Hepatocyte (in vitro differentiated cells): ENCODE data around the gene TNS3. TPM values are rescaled to one million over a fixed set of nuclear protein-coding genes. Genes with fewer than 3 reads are reported as not detected.

Experiments used
- DNase-seq: peaks from one replicate; pipeline ENCODE4 v3.0.0-alpha.2; 2016; ENCODE audit warnings: low spot score
- H2AFZ ChIP-seq: fragments of 200-600 bp; sonication (generic); 2 replicates; pipeline ENCODE4 v1.6.0; 2016; ENCODE audit warnings: antibody characterized with exemption, mild to moderate bottlenecking
- H3K27ac ChIP-seq: fragments of 200-600 bp; sonication (generic); 2 replicates; pipeline ENCODE4 v1.5.1; 2016; ENCODE audit warnings: mild to moderate bottlenecking
- H3K27me3 ChIP-seq: fragments of 200-600 bp; sonication (generic); 2 replicates; pipeline ENCODE4 v1.6.1; 2016
- H3K36me3 ChIP-seq: fragments of 200-600 bp; sonication (generic); replicated peaks from 2 replicates; pipeline ENCODE4 v1.5.1; 2016; ENCODE audit warnings: low read depth; ENCODE audit not compliant: insufficient read depth
- H3K4me1 ChIP-seq: fragments of 200-600 bp; sonication (generic); 2 replicates; pipeline ENCODE4 v1.5.1; 2016; ENCODE audit warnings: mild to moderate bottlenecking, moderate library complexity; ENCODE audit not compliant: insufficient read depth
- H3K4me2 ChIP-seq: fragments of 200-600 bp; sonication (generic); 2 replicates; pipeline ENCODE4 v1.6.0; 2016
- H3K4me3 ChIP-seq: fragments of 200-600 bp; sonication (generic); 2 replicates; pipeline ENCODE4 v1.5.1; 2016; ENCODE audit warnings: mild to moderate bottlenecking
- H3K79me2 ChIP-seq: fragments of 200-600 bp; sonication (generic); 2 replicates; pipeline ENCODE4 v1.6.0; 2017; ENCODE audit warnings: mild to moderate bottlenecking
- H3K9me2 ChIP-seq: fragments of 200-600 bp; sonication (generic); replicated peaks from 2 replicates; pipeline ENCODE4 v1.6.0; 2017; ENCODE audit warnings: mild to moderate bottlenecking; ENCODE audit not compliant: insufficient read depth
- H3K9me3 ChIP-seq: fragments of 200-600 bp; sonication (generic); 2 replicates; pipeline ENCODE4 v1.5.1; 2016; ENCODE audit warnings: low read depth, mild to moderate bottlenecking
- H4K20me1 ChIP-seq: fragments of 200-600 bp; sonication (generic); 2 replicates; pipeline ENCODE4 v1.6.0; 2016; ENCODE audit warnings: mild to moderate bottlenecking; ENCODE audit not compliant: insufficient read depth, poor library complexity, severe bottlenecking
- EZH2 ChIP-seq: fragments of 200-600 bp; sonication (generic); IDR thresholded peaks from 2 replicates; pipeline ENCODE4 v1.6.1; 2016; ENCODE audit warnings: antibody characterized with exemption, mild to moderate bottlenecking, borderline replicate concordance
- EZH2phosphoT487 ChIP-seq: fragments of 200-600 bp; sonication (generic); IDR thresholded peaks from one replicate; pipeline ENCODE4 v1.6.1; 2018; ENCODE audit warnings: antibody characterized with exemption, mild to moderate bottlenecking, low read depth, moderate library complexity; ENCODE audit not compliant: unreplicated experiment, severe bottlenecking
- WGBS: methylation state at CpG from one replicate; pipeline ENCODE4 v1.1.6; 2016; ENCODE audit warnings: low lambda C conversion rate; ENCODE audit errors: missing lambda C conversion rate; 5-methylcytosine and 5-hydroxymethylcytosine counted together
- polyA plus RNA-seq: library from polyadenylated mRNA; unstranded; fragments of >200 nt; fragmentation: Nextera tagmentation; extraction: Ambion mirVana; gene quantifications from 2 replicates; pipeline ENCODE4 v1.2.1, GENCODE V29; 2016
- total RNA-seq: library from RNA; depleted of rRNA; stranded (reverse); fragments of >200 nt; gene quantifications from 2 replicates; pipeline ENCODE4 v1.2.3, GENCODE V29; 2014
- TF ChIP-seq, protein P1 (sequence below): fragments of 200-600 bp; sonication (generic); IDR thresholded peaks from 2 replicates; pipeline ENCODE4 v1.5.1; 2016; ENCODE audit warnings: antibody characterized with exemption, mild to moderate bottlenecking; ENCODE audit not compliant: poor library complexity

TNS3 gene
- total and polyA plus RNA-seq, 2 experiments from 2014 or later: 30.0 to 73.3 TPM

DNA sequence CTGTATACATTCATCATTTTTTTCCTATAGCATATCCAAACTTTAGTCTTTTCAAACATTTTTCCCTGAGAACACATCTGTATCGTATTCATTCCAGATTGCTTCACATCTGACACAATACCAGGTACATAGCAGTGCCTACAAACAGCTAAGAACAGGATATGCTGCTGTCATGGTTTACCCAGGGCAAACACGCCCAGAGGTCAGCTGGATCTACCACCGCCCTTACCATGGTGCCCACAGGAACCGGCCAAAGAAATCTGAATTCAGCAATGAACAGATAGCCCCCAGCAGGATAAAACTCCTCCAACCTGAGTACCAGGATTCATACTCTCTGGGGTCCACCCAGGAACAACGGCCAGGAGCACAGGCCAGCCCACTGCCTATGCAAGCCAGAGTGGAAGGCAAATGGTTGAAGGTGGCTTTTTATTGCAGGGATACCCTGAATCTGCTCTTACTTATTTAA is 43.0 kb downstream of the TNS3 start:
- Histone ChIP-seq H3K9me2 (no peaks in the 10 kb centered on the region), H3K9me3 (no peaks in the 10 kb centered on the region), H3K27me3 (no peaks in the 10 kb centered on the region), H4K20me1 (no peaks in the 10 kb centered on the region), H3K79me2 (peaks cover 96% of the 10 kb centered on the region), H3K4me1 (peaks cover 73% of the 10 kb centered on the region), H3K4me3 (no peak overlapping the region), H3K27ac (peak overlapping the region; percentile 80), H3K4me2 (peak overlapping the region; percentile 91), H2AFZ (no peak overlapping the region), H3K36me3 (no peaks in the 10 kb centered on the region)
- 51% methylated on average over 5 of the region's 5 CpGs for WGBS
- no peak for DNase-seq
- no peak for TF ChIP-seq EZH2
- TF ChIP-seq EZH2phosphoT487: no peak
- TF ChIP-seq, protein P1, sequence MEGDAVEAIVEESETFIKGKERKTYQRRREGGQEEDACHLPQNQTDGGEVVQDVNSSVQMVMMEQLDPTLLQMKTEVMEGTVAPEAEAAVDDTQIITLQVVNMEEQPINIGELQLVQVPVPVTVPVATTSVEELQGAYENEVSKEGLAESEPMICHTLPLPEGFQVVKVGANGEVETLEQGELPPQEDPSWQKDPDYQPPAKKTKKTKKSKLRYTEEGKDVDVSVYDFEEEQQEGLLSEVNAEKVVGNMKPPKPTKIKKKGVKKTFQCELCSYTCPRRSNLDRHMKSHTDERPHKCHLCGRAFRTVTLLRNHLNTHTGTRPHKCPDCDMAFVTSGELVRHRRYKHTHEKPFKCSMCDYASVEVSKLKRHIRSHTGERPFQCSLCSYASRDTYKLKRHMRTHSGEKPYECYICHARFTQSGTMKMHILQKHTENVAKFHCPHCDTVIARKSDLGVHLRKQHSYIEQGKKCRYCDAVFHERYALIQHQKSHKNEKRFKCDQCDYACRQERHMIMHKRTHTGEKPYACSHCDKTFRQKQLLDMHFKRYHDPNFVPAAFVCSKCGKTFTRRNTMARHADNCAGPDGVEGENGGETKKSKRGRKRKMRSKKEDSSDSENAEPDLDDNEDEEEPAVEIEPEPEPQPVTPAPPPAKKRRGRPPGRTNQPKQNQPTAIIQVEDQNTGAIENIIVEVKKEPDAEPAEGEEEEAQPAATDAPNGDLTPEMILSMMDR: no peak

DNA sequence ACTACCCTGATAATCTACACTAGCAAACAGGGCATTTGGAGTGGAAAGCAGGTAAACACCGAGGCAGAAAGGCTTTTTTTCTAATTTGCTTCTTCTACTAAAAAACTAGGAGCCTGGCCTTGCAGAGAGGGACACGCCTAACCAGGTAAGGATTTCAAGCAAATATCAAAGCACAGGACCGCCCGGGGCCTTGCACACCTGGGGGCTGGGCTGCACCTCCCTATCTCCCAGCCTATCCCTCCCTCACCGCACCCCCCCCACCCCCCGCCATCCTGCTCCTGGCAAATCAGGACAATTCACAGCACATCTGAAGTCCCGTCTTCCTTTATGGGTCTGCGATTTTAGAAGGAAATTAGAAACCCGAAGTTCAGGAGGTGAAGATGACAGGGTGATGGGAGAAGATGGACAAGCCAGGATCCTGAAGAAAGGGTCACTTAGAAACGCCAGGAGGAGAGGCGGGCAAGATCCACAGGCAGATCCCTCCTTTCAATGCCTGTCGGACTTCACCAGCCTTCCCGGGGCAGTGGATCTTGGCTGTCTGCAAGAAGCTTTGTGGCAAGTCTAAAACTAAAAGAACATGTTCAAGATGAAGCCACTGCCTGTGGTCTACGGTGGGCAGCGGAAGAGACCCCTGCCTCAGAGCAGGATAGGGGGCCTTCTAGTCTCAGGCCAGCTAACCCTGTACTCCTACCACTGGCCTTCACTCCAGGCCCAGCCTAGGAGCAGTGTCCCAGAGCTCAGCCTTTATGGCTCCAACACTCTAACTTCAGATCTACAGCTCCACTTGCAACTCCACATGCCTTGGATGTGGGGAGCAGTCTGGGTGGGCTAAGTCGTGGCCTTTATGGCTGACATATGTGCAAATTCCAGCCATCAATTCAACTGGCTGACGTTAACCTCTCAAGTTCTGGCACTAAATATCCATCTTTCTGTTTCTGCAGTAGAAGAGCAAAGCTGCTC is 43.9 kb downstream of the TNS3 start:
- H3K4me2 ChIP-seq: peak overlapping the region; percentile 91
- H3K9me3 ChIP-seq: no peaks in the 10 kb centered on the region
- H3K36me3 ChIP-seq: no peaks in the 10 kb centered on the region
- DNase-seq: no peak
- TF ChIP-seq EZH2 (no peak), EZH2phosphoT487 (no peak)
- TF ChIP-seq, protein P1: no peak
- WGBS: 41% methylated on average over 17 of the region's 17 CpGs
- no peaks in the 10 kb centered on the region for H4K20me1 ChIP-seq
- peak overlapping the region; percentile 41 for H3K4me3 ChIP-seq
- no peak overlapping the region for H2AFZ ChIP-seq
- peak overlapping the region; percentile 80 for H3K27ac ChIP-seq
- peaks cover 76% of the 10 kb centered on the region for H3K4me1 ChIP-seq
- no peaks in the 10 kb centered on the region for H3K9me2 ChIP-seq
- peaks cover 95% of the 10 kb centered on the region for H3K79me2 ChIP-seq
- H3K27me3 ChIP-seq: no peaks in the 10 kb centered on the region

DNA sequence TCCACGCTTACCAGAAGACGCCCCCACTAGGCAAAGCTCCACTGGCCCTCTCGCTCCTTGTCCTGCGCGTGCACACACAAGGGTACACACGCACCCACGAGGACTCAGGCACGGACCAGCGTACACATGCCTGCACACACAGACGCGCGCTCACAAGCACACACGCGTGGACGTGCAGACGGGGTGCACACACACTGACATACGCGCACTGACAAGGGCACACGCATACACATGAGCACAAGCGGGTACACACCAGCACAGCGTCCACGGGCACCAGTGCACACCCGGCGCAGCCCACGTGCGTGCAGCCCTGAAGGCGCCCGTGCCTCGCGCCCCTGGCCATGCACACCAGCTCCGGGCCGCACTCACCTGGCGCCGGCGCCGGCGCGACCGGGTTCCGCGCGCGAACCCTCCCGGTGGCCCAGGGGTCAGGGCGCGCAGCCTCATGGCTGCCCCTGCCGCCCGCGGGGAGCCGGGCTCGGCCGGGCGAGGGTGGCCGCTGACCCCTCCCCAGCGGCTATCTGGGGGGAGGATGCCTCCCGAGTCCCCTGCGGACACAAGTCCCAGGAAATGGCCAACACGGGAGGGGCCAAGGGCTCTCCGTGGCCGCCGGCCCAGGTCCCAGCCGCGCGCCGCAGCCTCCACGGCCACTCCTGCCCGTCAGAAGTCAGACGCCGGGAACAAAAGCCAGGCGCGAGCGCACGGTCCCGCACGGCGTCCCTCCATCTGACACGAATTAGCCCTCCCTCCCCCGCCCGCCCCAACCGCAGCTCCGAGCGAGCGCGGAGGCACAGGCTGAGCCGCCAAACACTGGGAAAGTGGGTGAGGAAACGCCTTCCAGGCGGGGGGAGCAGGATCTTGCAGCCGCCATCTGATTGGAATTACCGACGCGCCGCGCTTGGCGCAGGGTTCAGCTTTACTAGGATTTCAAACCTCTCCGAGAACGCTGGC is 45.0 kb downstream of the TNS3 start:
- WGBS: 6% methylated on average over 90 of the region's 96 CpGs
- Histone ChIP-seq H3K79me2 (peaks cover 94% of the 10 kb centered on the region), H3K9me2 (no peaks in the 10 kb centered on the region), H3K9me3 (no peaks in the 10 kb centered on the region), H3K27me3 (no peaks in the 10 kb centered on the region), H4K20me1 (no peaks in the 10 kb centered on the region), H3K36me3 (no peaks in the 10 kb centered on the region), H3K27ac (peak overlapping the region; percentile 80), H2AFZ (no peak overlapping the region), H3K4me2 (peak overlapping the region; percentile 91), H3K4me3 (peak overlapping the region; percentile 41), H3K4me1 (peaks cover 76% of the 10 kb centered on the region)
- peak; percentile 77 for DNase-seq
- TF ChIP-seq EZH2phosphoT487 (no peak), EZH2 (no peak)
- TF ChIP-seq, protein P1: no peak
